Calu3 (cell line): ENCODE results near the gene FGR. TPM values are rescaled to one million over a fixed set of nuclear protein-coding genes. Genes with fewer than 3 reads are reported as not detected.

Experiments used
- BruUV-seq: library from RNA; stranded (reverse); fragments of 400-500 nt; replicated peaks from 2 replicates; lab custom pipeline; 2021; lab: Mats Ljungman, UMichigan
- CTCF ChIA-PET: fragments of 300-600 bp; sonication (Branson Sonifier 250); formaldehyde crosslinking; loops from one replicate; lab custom pipeline; 2022; ENCODE audit warnings: antibody characterized with exemption; lab: Charles Lee
- DNase-seq: peaks from one replicate; pipeline ENCODE4 v3.0.0; 2022
- H3K27ac Mint-ChIP-seq: one replicate; pipeline ENCODE4 v1.8.0; 2022; ENCODE audit warnings: mixed read lengths; ENCODE audit not compliant: unreplicated experiment
- H3K27me3 Mint-ChIP-seq: one replicate; pipeline ENCODE4 v1.8.0; 2022; ENCODE audit warnings: mixed read lengths; ENCODE audit not compliant: unreplicated experiment
- H3K36me3 Mint-ChIP-seq: one replicate; pipeline ENCODE4 v1.8.0; 2022; ENCODE audit warnings: mild to moderate bottlenecking, moderate library complexity, mixed read lengths; ENCODE audit not compliant: insufficient read depth, unreplicated experiment
- H3K4me1 Mint-ChIP-seq: one replicate; pipeline ENCODE4 v1.8.0; 2022; ENCODE audit warnings: mild to moderate bottlenecking, low read depth, mixed read lengths; ENCODE audit not compliant: unreplicated experiment
- H3K4me3 Mint-ChIP-seq: one replicate; pipeline ENCODE4 v1.8.0; 2022; ENCODE audit warnings: mild to moderate bottlenecking, low read depth, moderate library complexity, mixed read lengths; ENCODE audit not compliant: unreplicated experiment
- H3K9me3 Mint-ChIP-seq: one replicate; pipeline ENCODE4 v1.8.0; 2022; ENCODE audit warnings: low read depth, mixed read lengths; ENCODE audit not compliant: unreplicated experiment
- intact Hi-C: fragments of 100-400 bp; cut with micrococcal nuclease; formaldehyde crosslinking; loops from one replicate; pipeline ENCODE4 v1.10.0; 2022; ENCODE audit not compliant: unreplicated experiment
- total RNA-seq: library from RNA; stranded (reverse); gene quantifications from 2 replicates; pipeline ENCODE4 v1.2.3, GENCODE V29; 2022
- TF ChIP-seq, protein P1 (sequence below): fragments of 200-600 bp; IDR thresholded peaks from one replicate; pipeline ENCODE4 v1.8.0; 2022; ENCODE audit warnings: antibody characterized with exemption; ENCODE audit not compliant: unreplicated experiment

The FGR gene
- total RNA-seq, 1 experiment from 2014 or later = not detected

DNA sequence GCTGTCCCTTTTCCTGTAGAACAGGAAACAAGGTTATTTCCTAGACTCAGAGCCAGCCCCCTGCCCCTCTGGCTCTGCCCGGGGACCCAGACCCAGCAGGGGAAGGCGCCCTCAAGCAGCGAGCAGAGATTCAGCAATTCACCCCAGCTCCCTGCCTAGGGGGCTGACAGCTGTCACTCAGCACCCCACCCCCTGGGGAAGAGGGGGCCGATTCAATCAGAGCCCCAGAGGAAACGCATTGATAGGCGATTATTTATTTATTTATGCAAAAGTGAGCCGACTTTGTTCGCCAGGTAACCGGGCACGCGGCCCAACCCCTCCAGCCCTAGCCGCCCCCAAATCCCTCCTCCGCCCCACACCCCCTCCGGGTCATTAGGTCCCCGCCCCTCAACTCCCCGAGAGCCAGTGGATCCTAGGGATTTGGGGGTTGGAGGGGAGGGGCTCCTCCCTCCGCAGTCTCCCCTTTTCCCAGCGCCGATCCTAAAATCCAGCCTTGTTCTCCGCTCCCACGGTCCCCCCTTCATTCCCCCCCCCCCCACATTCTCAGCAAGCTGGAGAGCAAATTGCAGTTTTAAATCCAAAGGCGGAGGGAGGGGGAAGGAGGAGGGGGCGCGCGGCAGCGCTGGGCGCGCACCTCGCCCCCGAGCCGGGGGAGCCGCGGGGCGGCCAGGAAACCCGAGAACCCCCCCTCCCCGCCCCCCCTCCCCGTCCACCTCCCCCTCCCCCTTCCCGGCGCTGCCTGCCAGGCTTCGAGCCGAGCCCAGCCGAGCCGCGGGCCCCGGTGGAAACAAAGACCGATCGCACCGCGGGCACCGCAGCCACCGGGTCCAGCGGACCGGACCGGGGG lies 32.3 kb downstream of the FGR start:
- Mint-ChIP-seq H3K9me3 (no peaks in the 10 kb centered on the region), H3K4me1 (peaks cover 42% of the 10 kb centered on the region), H3K27me3 (no peaks in the 10 kb centered on the region), H3K36me3 (peaks cover 31% of the 10 kb centered on the region), H3K27ac (no peak overlapping the region), H3K4me3 (peak overlapping the region; percentile 78)
- intact Hi-C loops = no loop called here
- BruUV-seq = no TSS peak
- CTCF ChIA-PET = interaction anchor here (0.6 to 3.5 kb wide), 8 partner anchors 19 to 187 kb away, joined by 3 to 29 read pairs (median 4); no protein-coding TSS in a partner anchor
- DNase-seq = peak; percentile 29
- TF ChIP-seq, protein P1, sequence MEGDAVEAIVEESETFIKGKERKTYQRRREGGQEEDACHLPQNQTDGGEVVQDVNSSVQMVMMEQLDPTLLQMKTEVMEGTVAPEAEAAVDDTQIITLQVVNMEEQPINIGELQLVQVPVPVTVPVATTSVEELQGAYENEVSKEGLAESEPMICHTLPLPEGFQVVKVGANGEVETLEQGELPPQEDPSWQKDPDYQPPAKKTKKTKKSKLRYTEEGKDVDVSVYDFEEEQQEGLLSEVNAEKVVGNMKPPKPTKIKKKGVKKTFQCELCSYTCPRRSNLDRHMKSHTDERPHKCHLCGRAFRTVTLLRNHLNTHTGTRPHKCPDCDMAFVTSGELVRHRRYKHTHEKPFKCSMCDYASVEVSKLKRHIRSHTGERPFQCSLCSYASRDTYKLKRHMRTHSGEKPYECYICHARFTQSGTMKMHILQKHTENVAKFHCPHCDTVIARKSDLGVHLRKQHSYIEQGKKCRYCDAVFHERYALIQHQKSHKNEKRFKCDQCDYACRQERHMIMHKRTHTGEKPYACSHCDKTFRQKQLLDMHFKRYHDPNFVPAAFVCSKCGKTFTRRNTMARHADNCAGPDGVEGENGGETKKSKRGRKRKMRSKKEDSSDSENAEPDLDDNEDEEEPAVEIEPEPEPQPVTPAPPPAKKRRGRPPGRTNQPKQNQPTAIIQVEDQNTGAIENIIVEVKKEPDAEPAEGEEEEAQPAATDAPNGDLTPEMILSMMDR = no peak

DNA sequence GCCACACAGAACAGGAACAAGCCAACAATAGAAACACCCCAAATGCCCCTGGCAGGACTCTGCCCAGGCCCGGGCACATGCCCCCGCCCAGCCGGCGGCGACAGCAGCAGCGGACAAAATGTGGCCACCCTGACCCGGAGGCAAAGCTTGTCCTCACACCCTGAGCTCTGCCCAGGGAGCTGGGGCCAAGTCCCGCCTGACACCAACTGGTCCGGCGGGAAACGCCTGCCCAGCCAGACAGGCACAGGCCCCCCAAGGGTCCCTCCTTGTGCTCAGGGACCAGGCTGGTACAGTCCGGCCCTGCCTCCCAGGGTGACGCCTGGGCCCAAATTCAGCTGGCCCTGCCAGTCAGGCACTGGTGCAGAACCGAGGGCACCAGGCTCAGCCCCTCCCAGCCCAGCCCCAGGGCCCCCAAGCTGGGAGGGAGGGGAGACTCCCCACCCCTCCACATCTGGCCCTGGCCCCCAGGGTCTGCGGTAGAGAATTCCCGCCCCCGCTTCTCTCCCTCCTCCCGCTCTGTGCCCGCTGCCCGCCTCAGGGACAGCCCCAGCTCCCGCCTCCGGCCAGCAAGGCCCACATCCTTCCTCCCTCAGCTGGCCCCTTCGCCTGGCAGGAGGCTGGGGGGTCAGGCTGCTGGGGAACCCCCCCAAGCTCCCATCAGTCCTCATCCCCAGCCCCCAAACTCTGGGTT lies 33.1 kb downstream of the FGR start:
- TF ChIP-seq, protein P1 = no peak
- no peaks in the 10 kb centered on the region for H3K27me3 Mint-ChIP-seq
- H3K36me3 Mint-ChIP-seq = peaks cover 31% of the 10 kb centered on the region
- no peaks in the 10 kb centered on the region for H3K9me3 Mint-ChIP-seq
- H3K27ac Mint-ChIP-seq = no peak overlapping the region
- BruUV-seq = no TSS peak
- DNase-seq = peak; percentile 33
- peak overlapping the region; percentile 78 for H3K4me3 Mint-ChIP-seq
- intact Hi-C loops = no loop called here
- CTCF ChIA-PET = interaction anchor here (0.7 to 3.5 kb wide), 6 partner anchors 27 to 185 kb away, joined by 3 to 29 read pairs (median 4); no protein-coding TSS in a partner anchor
- H3K4me1 Mint-ChIP-seq = peaks cover 42% of the 10 kb centered on the region

DNA sequence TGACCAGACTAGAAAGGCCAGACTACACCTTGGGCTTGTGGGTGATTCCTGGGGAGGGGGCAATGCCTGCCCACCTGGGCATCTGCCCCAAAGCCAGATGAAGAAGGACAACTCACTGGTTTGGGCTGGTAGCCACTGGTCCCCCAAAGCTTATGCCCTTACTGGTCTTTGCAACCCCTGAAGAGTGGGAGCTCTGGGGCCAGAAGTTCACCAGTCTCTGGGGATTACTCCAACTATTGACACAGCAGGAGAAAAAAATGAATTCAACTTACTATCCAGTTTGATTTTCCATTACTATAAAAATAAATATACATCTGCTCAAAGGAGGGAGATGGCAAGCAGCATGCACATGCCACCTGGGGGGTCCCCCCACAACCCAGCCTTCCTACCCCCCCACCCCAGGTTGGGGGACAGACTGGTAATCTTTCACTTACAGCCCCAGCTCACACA lies 33.6 kb downstream of the FGR start:
- CTCF ChIA-PET = interaction anchor here (0.8 to 3.5 kb wide), 4 partner anchors 31 to 185 kb away, joined by 3 to 29 read pairs (median 5); no protein-coding TSS in a partner anchor

More for the DNA sequence above, 33.6 kb downstream of the FGR start:
- Mint-ChIP-seq H3K27me3 (no peaks in the 10 kb centered on the region), H3K36me3 (peaks cover 31% of the 10 kb centered on the region), H3K9me3 (no peaks in the 10 kb centered on the region), H3K4me1 (peaks cover 36% of the 10 kb centered on the region), H3K27ac (no peak overlapping the region), H3K4me3 (peak overlapping the region; percentile 78)
- TSS peak; percentile 72 for BruUV-seq
- TF ChIP-seq, protein P1 = no peak
- no peak for DNase-seq
- intact Hi-C loops = no loop called here
